ENCODE data around the gene ARRDC3. TPM values are rescaled to one million over a fixed set of nuclear protein-coding genes. Genes with fewer than 3 reads are reported as not detected.

The ARRDC3 gene
- total and polyA plus RNA-seq, 9 of the 15 experiments (the other 6 are each of a cell fraction or from before 2014, with no cell fraction given), result 15.3 to 58.1 (median 39.4) TPM

- TF ChIP-seq MGA (IDR thresholded peaks at IDR 0.05) (no peak), MCM5 (IDR thresholded peaks at IDR 0.05; ENCODE audit: low read depth) (no peak), TAF15 (IDR thresholded peaks at IDR 0.05; ENCODE audit: low read depth, low read length) (no peak), POLR2H (tag; IDR thresholded peaks at IDR 0.05; ENCODE audit: low read depth) (peak; percentile 67), ZFPM2 (CRISPR knock-in tag; IDR thresholded peaks at IDR 0.05) (no peak)
- TF ChIP-seq, protein P1, sequence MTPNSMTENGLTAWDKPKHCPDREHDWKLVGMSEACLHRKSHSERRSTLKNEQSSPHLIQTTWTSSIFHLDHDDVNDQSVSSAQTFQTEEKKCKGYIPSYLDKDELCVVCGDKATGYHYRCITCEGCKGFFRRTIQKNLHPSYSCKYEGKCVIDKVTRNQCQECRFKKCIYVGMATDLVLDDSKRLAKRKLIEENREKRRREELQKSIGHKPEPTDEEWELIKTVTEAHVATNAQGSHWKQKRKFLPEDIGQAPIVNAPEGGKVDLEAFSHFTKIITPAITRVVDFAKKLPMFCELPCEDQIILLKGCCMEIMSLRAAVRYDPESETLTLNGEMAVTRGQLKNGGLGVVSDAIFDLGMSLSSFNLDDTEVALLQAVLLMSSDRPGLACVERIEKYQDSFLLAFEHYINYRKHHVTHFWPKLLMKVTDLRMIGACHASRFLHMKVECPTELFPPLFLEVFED (CRISPR knock-in tag; conservative IDR thresholded peaks at IDR 0.05), result no peak
- TF ChIP-seq, protein P2, sequence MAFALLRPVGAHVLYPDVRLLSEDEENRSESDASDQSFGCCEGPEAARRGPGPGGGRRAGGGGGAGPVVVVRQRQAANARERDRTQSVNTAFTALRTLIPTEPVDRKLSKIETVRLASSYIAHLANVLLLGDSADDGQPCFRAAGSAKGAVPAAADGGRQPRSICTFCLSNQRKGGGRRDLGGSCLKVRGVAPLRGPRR (CRISPR knock-in tag; IDR thresholded peaks at IDR 0.05), result no peak
- TF ChIP-seq, protein P3, sequence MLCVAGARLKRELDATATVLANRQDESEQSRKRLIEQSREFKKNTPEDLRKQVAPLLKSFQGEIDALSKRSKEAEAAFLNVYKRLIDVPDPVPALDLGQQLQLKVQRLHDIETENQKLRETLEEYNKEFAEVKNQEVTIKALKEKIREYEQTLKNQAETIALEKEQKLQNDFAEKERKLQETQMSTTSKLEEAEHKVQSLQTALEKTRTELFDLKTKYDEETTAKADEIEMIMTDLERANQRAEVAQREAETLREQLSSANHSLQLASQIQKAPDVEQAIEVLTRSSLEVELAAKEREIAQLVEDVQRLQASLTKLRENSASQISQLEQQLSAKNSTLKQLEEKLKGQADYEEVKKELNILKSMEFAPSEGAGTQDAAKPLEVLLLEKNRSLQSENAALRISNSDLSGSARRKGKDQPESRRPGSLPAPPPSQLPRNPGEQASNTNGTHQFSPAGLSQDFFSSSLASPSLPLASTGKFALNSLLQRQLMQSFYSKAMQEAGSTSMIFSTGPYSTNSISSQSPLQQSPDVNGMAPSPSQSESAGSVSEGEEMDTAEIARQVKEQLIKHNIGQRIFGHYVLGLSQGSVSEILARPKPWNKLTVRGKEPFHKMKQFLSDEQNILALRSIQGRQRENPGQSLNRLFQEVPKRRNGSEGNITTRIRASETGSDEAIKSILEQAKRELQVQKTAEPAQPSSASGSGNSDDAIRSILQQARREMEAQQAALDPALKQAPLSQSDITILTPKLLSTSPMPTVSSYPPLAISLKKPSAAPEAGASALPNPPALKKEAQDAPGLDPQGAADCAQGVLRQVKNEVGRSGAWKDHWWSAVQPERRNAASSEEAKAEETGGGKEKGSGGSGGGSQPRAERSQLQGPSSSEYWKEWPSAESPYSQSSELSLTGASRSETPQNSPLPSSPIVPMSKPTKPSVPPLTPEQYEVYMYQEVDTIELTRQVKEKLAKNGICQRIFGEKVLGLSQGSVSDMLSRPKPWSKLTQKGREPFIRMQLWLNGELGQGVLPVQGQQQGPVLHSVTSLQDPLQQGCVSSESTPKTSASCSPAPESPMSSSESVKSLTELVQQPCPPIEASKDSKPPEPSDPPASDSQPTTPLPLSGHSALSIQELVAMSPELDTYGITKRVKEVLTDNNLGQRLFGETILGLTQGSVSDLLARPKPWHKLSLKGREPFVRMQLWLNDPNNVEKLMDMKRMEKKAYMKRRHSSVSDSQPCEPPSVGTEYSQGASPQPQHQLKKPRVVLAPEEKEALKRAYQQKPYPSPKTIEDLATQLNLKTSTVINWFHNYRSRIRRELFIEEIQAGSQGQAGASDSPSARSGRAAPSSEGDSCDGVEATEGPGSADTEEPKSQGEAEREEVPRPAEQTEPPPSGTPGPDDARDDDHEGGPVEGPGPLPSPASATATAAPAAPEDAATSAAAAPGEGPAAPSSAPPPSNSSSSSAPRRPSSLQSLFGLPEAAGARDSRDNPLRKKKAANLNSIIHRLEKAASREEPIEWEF (CRISPR knock-in tag; IDR thresholded peaks at IDR 0.05), result no peak
Measured at GRCh38 chr5:91379246-91379913, 3.7 kb downstream of the ARRDC3 start (continued).
